Central memory CD4-positive, alpha-beta T cell (primary cell): ENCODE measurements around the gene ETFB.
A peak's percentile ranks its signal among the peaks of the same experiment; 100 is the strongest.

Experiments used
- DNase-seq: peaks from one replicate; pipeline ENCODE4 v3.0.0; 2022

Gene ETFB

GRCh38 chr19:51327066-51328001 is 38.9 kb downstream of the ETFB start:
- peak; percentile 28 for DNase-seq

- no peak for DNase-seq
These were observed 39.7 kb downstream of the ETFB start for GRCh38 chr19:51326216-51327065.

- DNase-seq, result no peak
These were observed 40.8 kb downstream of the ETFB start for GRCh38 chr19:51325161-51325976.

- no peak for DNase-seq
These were observed 42.1 kb downstream of the ETFB start for GRCh38 chr19:51324167-51324481.

GRCh38 chr19:51323481-51324166 is 42.6 kb downstream of the ETFB start:
- DNase-seq, result no peak

GRCh38 chr19:51321799-51322198 is 44.4 kb downstream of the ETFB start:
- DNase-seq, result no peak

GRCh38 chr19:51320280-51320657 is 45.9 kb downstream of the ETFB start:
- no peak for DNase-seq

GRCh38 chr19:51319649-51320279 is 46.4 kb downstream of the ETFB start:
- DNase-seq, result no peak

- no peak for DNase-seq
These were observed 47.2 kb downstream of the ETFB start for GRCh38 chr19:51318687-51319648.

- DNase-seq, result no peak
These were observed 48.2 kb downstream of the ETFB start for GRCh38 chr19:51317968-51318367.

GRCh38 chr19:51317376-51317775 is 48.8 kb downstream of the ETFB start:
- DNase-seq, result no peak

- DNase-seq, result no peak
These were observed 49.5 kb downstream of the ETFB start for GRCh38 chr19:51316688-51317087.

GRCh38 chr19:51311351-51312257 is 54.6 kb downstream of the ETFB start, which contains the start of gene IGLON5:
Gene IGLON5, plus strand, starts transcription at chr19:51311644. Its CDS starts 204 bp downstream, at chr19:51311848.
- DNase-seq, result no peak

GRCh38 chr19:51305479-51305878 is 60.7 kb downstream of the ETFB start:
- no peak for DNase-seq

- DNase-seq, result no peak
These were observed 64.9 kb downstream of the ETFB start for GRCh38 chr19:51301266-51301665.

GRCh38 chr19:51297406-51297805 is 68.8 kb downstream of the ETFB start:
- no peak for DNase-seq

GRCh38 chr19:51296336-51297093 is 69.7 kb downstream of the ETFB start:
- no peak for DNase-seq

- no peak for DNase-seq
These were observed 70.6 kb downstream of the ETFB start for GRCh38 chr19:51295382-51296126.
